ENCODE measurements around the gene SLC1A6. TPM values are rescaled to one million over a fixed set of nuclear protein-coding genes. Genes with fewer than 3 reads are reported as not detected.

Gene SLC1A6
- total and polyA plus RNA-seq, 2 donors (not counting 1 experiment from before 2014, with no cell fraction given), result 0.25 TPM; not detected in 1

DNA sequence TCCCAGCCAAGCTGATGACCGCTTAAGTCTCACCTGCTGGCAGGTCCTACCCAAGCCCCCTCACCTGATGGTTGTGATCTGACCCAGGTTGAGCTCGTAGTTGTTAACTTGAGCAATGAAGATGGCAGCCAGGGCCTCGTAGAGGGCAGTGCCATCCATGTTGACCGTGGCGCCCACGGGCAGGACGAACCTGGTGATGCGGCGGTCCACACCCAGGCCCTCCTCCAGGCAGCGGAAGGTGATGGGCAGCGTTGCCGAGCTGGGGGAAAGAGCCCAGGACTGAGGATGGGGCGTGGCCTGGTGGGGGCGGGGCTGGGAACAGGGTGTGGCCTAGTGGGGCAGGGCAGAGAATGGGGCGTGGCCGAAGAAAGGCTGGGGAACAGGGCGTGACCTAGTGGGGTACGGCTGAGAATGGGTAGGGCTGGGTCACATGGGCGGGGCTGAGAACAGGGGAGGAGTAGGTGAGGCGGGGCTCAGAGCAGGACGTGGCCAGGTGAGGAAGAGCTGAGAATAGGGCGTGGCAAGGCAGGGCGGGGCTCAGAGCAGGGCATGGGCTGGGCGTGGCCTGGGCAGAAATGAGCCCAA is 25.5 kb downstream of the SLC1A6 start:
- H3K4me3 ChIP-seq (ENCODE audit: control extremely low read depth in 1 of 5, extremely low read depth in 1 of 5, insufficient read depth in 1 of 5, low read depth in 2 of 5, low read length in 4 of 5), result no peak overlapping the region
- H3K36me3 ChIP-seq (replicated peaks in 1 of 2; ENCODE audit: control extremely low read depth in 1 of 2, control insufficient read depth in 1 of 2, extremely low read depth in 1 of 2, insufficient read depth in 2 of 2, low read length in 1 of 2), result no peaks in the 10 kb centered on the region
- DNase-seq (no peak), ATAC-seq (ENCODE audit: low read depth) (no peak)
- intact Hi-C loops (cut with micrococcal nuclease), result no loop called here
- H4K20me1 ChIP-seq (ENCODE audit: control insufficient read depth, insufficient read depth, low read length, poor library complexity, severe bottlenecking), result no peaks in the 10 kb centered on the region
- no peaks in the 10 kb centered on the region for H3K9me3 Mint-ChIP-seq (ENCODE audit: insufficient read depth)
- no peak for TF ChIP-seq CTCF (IDR thresholded peaks at IDR 0.05)
- no peak for TF ChIP-seq EZH2 (IDR thresholded peaks at IDR 0.05; ENCODE audit: borderline replicate concordance, insufficient read depth, low read depth, low read length, poor library complexity, severe bottlenecking)
- peaks cover 0 to 24% (median 13%) of the 10 kb centered on the region in 3 donors for H3K9me3 ChIP-seq (ENCODE audit: control extremely low read depth in 1 of 3, control insufficient read depth in 2 of 3, insufficient read depth in 1 of 3, low read length in 2 of 3)
- H3K27me3 ChIP-seq (replicated peaks in 1 of 4; ENCODE audit: control extremely low read depth in 1 of 4, control insufficient read depth in 3 of 4, insufficient read depth in 4 of 4, low read length in 3 of 4), result peaks cover 0 to 5% (median 0%) of the 10 kb centered on the region in 4 experiments
- H2AFZ ChIP-seq (ENCODE audit: insufficient read depth, low read depth, low read length, poor library complexity, severe bottlenecking), result no peak overlapping the region
- H3K9ac ChIP-seq (ENCODE audit: low read length), result no peak overlapping the region
- no peaks in the 10 kb centered on the region for H3K4me1 ChIP-seq (ENCODE audit: control insufficient read depth in 2 of 2, insufficient read depth in 2 of 2, low read length in 2 of 2)
- CTCF ChIA-PET, result no interaction called here
- POLR2A ChIA-PET, result no interaction called here
- H3K27ac Mint-ChIP-seq, result no peak overlapping the region
- no peak overlapping the region for H3K4me3 Mint-ChIP-seq
- no peaks in the 10 kb centered on the region for H3K79me2 ChIP-seq (ENCODE audit: control insufficient read depth, insufficient read depth, low read length)
- H3K27me3 Mint-ChIP-seq, result peaks cover 12% of the 10 kb centered on the region
- no peak overlapping the region for H3K4me2 ChIP-seq (replicated peaks; ENCODE audit: low read depth, low read length, poor library complexity, severe bottlenecking)
- no peak overlapping the region for H3K27ac ChIP-seq (ENCODE audit: low read length in 2 of 2)
- 86% methylated on average over 21 of the region's 24 CpGs for whole genome bisulfite sequencing (ENCODE audit: insufficient coverage)
- H3K4me1 Mint-ChIP-seq, result no peaks in the 10 kb centered on the region

DNA sequence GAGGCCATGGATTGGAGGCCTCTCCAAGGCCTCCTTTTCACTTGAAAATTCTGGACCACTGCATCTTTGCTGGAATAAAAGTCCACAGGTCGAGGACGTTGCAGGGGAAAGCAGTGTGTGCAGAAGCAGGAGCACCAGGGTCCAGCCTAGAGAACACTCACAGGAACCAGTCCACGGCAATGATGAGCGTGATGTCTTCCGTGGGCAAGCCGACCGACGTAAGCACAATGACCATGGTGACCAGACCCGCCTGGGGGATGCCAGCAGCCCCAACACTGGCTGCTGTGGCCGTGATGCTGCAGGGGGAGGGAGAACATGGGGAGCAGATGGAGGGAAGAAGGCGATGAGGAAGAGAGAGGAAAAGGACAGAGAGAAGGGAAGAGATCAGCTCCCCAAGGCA is 26.9 kb downstream of the SLC1A6 start:
- TF ChIP-seq CTCF (IDR thresholded peaks at IDR 0.05) (no peak), EZH2 (IDR thresholded peaks at IDR 0.05; ENCODE audit: borderline replicate concordance, insufficient read depth, low read depth, low read length, poor library complexity, severe bottlenecking) (no peak)
- 95% methylated on average over 10 of the region's 11 CpGs for WGBS (ENCODE audit: insufficient coverage)
- ChIA-PET POLR2A (no interaction called here), CTCF (no interaction called here)
- H3K9me3 Mint-ChIP-seq (ENCODE audit: insufficient read depth), result no peaks in the 10 kb centered on the region
- H2AFZ ChIP-seq (ENCODE audit: insufficient read depth, low read depth, low read length, poor library complexity, severe bottlenecking), result no peak overlapping the region
- no peaks in the 10 kb centered on the region for H3K79me2 ChIP-seq (ENCODE audit: control insufficient read depth, insufficient read depth, low read length)
- no peak for ATAC-seq (ENCODE audit: low read depth)
- no peak overlapping the region for H3K4me3 Mint-ChIP-seq
- peaks cover 0 to 15% (median 8%) of the 10 kb centered on the region in 3 donors for H3K9me3 ChIP-seq (ENCODE audit: control extremely low read depth in 1 of 3, control insufficient read depth in 2 of 3, insufficient read depth in 1 of 3, low read length in 2 of 3)
- intact Hi-C loops (cut with micrococcal nuclease), result no loop called here
- H3K27me3 ChIP-seq (replicated peaks in 1 of 4; ENCODE audit: control extremely low read depth in 1 of 4, control insufficient read depth in 3 of 4, insufficient read depth in 4 of 4, low read length in 3 of 4), result peaks cover 0 to 5% (median 0%) of the 10 kb centered on the region in 4 experiments
- no peak overlapping the region for H3K9ac ChIP-seq (ENCODE audit: low read length)
- H4K20me1 ChIP-seq (ENCODE audit: control insufficient read depth, insufficient read depth, low read length, poor library complexity, severe bottlenecking), result no peaks in the 10 kb centered on the region
- peaks cover 12% of the 10 kb centered on the region for H3K27me3 Mint-ChIP-seq
- H3K36me3 ChIP-seq (replicated peaks in 1 of 2; ENCODE audit: control extremely low read depth in 1 of 2, control insufficient read depth in 1 of 2, extremely low read depth in 1 of 2, insufficient read depth in 2 of 2, low read length in 1 of 2), result no peaks in the 10 kb centered on the region
- H3K27ac ChIP-seq (ENCODE audit: low read length in 2 of 2), result no peak overlapping the region
- no peaks in the 10 kb centered on the region for H3K4me1 ChIP-seq (ENCODE audit: control insufficient read depth in 2 of 2, insufficient read depth in 2 of 2, low read length in 2 of 2)
- H3K4me3 ChIP-seq (ENCODE audit: control extremely low read depth in 1 of 5, extremely low read depth in 1 of 5, insufficient read depth in 1 of 5, low read depth in 2 of 5, low read length in 4 of 5), result no peak overlapping the region
- no peak for DNase-seq
- H3K4me1 Mint-ChIP-seq, result no peaks in the 10 kb centered on the region
- H3K27ac Mint-ChIP-seq, result no peak overlapping the region
- H3K4me2 ChIP-seq (replicated peaks; ENCODE audit: low read depth, low read length, poor library complexity, severe bottlenecking), result no peak overlapping the region
